IgD-negative memory B cell (primary cell): Measurements from ENCODE around the gene TGFA. TPM values are rescaled to one million over a fixed set of nuclear protein-coding genes. Genes with fewer than 3 reads are reported as not detected.
A peak's percentile ranks its signal among the peaks of the same experiment; 100 is the strongest.

ENCODE experiments used
- H3K27ac Mint-ChIP-seq, 3 donors: one replicate each; pipeline ENCODE4 v1.8.0; 2020 to 2022; ENCODE audit warnings: mild to moderate bottlenecking in 3 of 3, mixed read lengths in 3 of 3, moderate library complexity in 1 of 3
- H3K27me3 Mint-ChIP-seq: one replicate; pipeline ENCODE4 v1.8.0; 2021; ENCODE audit warnings: mixed read lengths
- H3K36me3 Mint-ChIP-seq: one replicate; pipeline ENCODE4 v1.8.0; 2020; ENCODE audit warnings: mild to moderate bottlenecking, mixed read lengths
- H3K4me1 Mint-ChIP-seq, 3 donors: one replicate each; pipeline ENCODE4 v1.8.0; 2020 to 2022; ENCODE audit warnings: mixed read lengths in 3 of 3, mild to moderate bottlenecking in 1 of 3
- H3K4me3 Mint-ChIP-seq, 4 donors: one replicate each; pipeline ENCODE4 v1.8.0; 2020 to 2022; ENCODE audit warnings: mild to moderate bottlenecking in 4 of 4, mixed read lengths in 4 of 4, moderate library complexity in 3 of 4
- H3K9me3 Mint-ChIP-seq, 3 donors: one replicate each; pipeline ENCODE4 v1.8.0; 2020 to 2021; ENCODE audit warnings: mixed read lengths in 3 of 3, mild to moderate bottlenecking in 1 of 3
- polyA plus RNA-seq: library from polyadenylated mRNA; unstranded; fragments of 300-500 nt; fragmentation: Illumina TruSeq; gene quantifications from one replicate; pipeline ENCODE4 v1.2.3, GENCODE V29; 2021

The TGFA gene
- polyA plus RNA-seq, 1 donor from 2014 or later: 0.06 TPM

GRCh38 chr2:70505613-70506391 is 47.8 kb downstream of the TGFA start:
- Mint-ChIP-seq H3K9me3 (no peaks in the 10 kb centered on the region), H3K27ac (no peak overlapping the region), H3K36me3 (no peaks in the 10 kb centered on the region), H3K4me3 (no peak overlapping the region), H3K4me1 (no peaks in the 10 kb centered on the region), H3K27me3 (peaks cover 4% of the 10 kb centered on the region)

GRCh38 chr2:70504750-70505149 is 48.9 kb downstream of the TGFA start:
- H3K4me1 Mint-ChIP-seq: no peaks in the 10 kb centered on the region
- H3K4me3 Mint-ChIP-seq: no peak overlapping the region
- no peak overlapping the region for H3K27ac Mint-ChIP-seq
- H3K36me3 Mint-ChIP-seq: no peaks in the 10 kb centered on the region
- H3K9me3 Mint-ChIP-seq: no peaks in the 10 kb centered on the region
- peaks cover 4% of the 10 kb centered on the region for H3K27me3 Mint-ChIP-seq

GRCh38 chr2:70503896-70504295 is 49.7 kb downstream of the TGFA start:
- Mint-ChIP-seq H3K4me1 (no peaks in the 10 kb centered on the region), H3K27me3 (peaks cover 5% of the 10 kb centered on the region), H3K9me3 (peaks cover 0 to 2% (median 0%) of the 10 kb centered on the region in 3 donors), H3K4me3 (no peak overlapping the region), H3K27ac (no peak overlapping the region), H3K36me3 (peaks cover 2% of the 10 kb centered on the region)

GRCh38 chr2:70501728-70502127 is 51.9 kb downstream of the TGFA start:
- Mint-ChIP-seq H3K27ac (peak overlapping the region in 1 of 3 donors; percentile 3), H3K4me1 (no peaks in the 10 kb centered on the region), H3K36me3 (peaks cover 2% of the 10 kb centered on the region), H3K4me3 (no peak overlapping the region), H3K27me3 (peaks cover 9% of the 10 kb centered on the region), H3K9me3 (peaks cover 0 to 2% (median 0%) of the 10 kb centered on the region in 3 donors)

GRCh38 chr2:70501215-70501614 is 52.4 kb downstream of the TGFA start:
- Mint-ChIP-seq H3K9me3 (peaks cover 0 to 2% (median 0%) of the 10 kb centered on the region in 3 donors), H3K4me3 (no peak overlapping the region), H3K4me1 (no peaks in the 10 kb centered on the region), H3K27ac (no peak overlapping the region), H3K36me3 (peaks cover 2% of the 10 kb centered on the region), H3K27me3 (peaks cover 12% of the 10 kb centered on the region)

- Mint-ChIP-seq H3K4me3 (no peak overlapping the region), H3K27me3 (peaks cover 12% of the 10 kb centered on the region), H3K36me3 (peaks cover 2% of the 10 kb centered on the region), H3K4me1 (no peaks in the 10 kb centered on the region), H3K27ac (no peak overlapping the region), H3K9me3 (peaks cover 0 to 2% (median 0%) of the 10 kb centered on the region in 3 donors)
Observed at GRCh38 chr2:70499253-70499652, 54.4 kb downstream of the TGFA start.

GRCh38 chr2:70498528-70498927 is 55.1 kb downstream of the TGFA start:
- H3K36me3 Mint-ChIP-seq: peaks cover 2% of the 10 kb centered on the region
- H3K27ac Mint-ChIP-seq: no peak overlapping the region
- no peak overlapping the region for H3K4me3 Mint-ChIP-seq
- H3K27me3 Mint-ChIP-seq: peaks cover 12% of the 10 kb centered on the region
- H3K9me3 Mint-ChIP-seq: peaks cover 0 to 2% (median 0%) of the 10 kb centered on the region in 3 donors
- no peaks in the 10 kb centered on the region for H3K4me1 Mint-ChIP-seq

- peaks cover 2% of the 10 kb centered on the region for H3K36me3 Mint-ChIP-seq
- no peaks in the 10 kb centered on the region for H3K4me1 Mint-ChIP-seq
- H3K4me3 Mint-ChIP-seq: no peak overlapping the region
- peaks cover 12% of the 10 kb centered on the region for H3K27me3 Mint-ChIP-seq
- H3K27ac Mint-ChIP-seq: no peak overlapping the region
- H3K9me3 Mint-ChIP-seq: peaks cover 0 to 2% (median 0%) of the 10 kb centered on the region in 3 donors
Observed at GRCh38 chr2:70498054-70498453, 55.6 kb downstream of the TGFA start.

- Mint-ChIP-seq H3K27ac (no peak overlapping the region), H3K27me3 (peaks cover 10% of the 10 kb centered on the region), H3K9me3 (peaks cover 0 to 2% (median 0%) of the 10 kb centered on the region in 3 donors), H3K36me3 (peaks cover 2% of the 10 kb centered on the region), H3K4me1 (no peaks in the 10 kb centered on the region), H3K4me3 (no peak overlapping the region)
Observed at GRCh38 chr2:70496819-70497218, 56.8 kb downstream of the TGFA start.

GRCh38 chr2:70494293-70494886 is 59.2 kb downstream of the TGFA start:
- H3K4me1 Mint-ChIP-seq: no peaks in the 10 kb centered on the region
- H3K36me3 Mint-ChIP-seq: peaks cover 2% of the 10 kb centered on the region
- no peak overlapping the region for H3K27ac Mint-ChIP-seq
- H3K27me3 Mint-ChIP-seq: peaks cover 13% of the 10 kb centered on the region
- H3K9me3 Mint-ChIP-seq: peaks cover 0 to 3% (median 0%) of the 10 kb centered on the region in 3 donors
- no peak overlapping the region for H3K4me3 Mint-ChIP-seq

- H3K27me3 Mint-ChIP-seq: peaks cover 6% of the 10 kb centered on the region
- H3K4me3 Mint-ChIP-seq: no peak overlapping the region
- no peaks in the 10 kb centered on the region for H3K4me1 Mint-ChIP-seq
- no peak overlapping the region for H3K27ac Mint-ChIP-seq
- H3K36me3 Mint-ChIP-seq: no peaks in the 10 kb centered on the region
- peaks cover 0 to 1% (median 0%) of the 10 kb centered on the region in 3 donors for H3K9me3 Mint-ChIP-seq
Observed at GRCh38 chr2:70490381-70490780, 63.2 kb downstream of the TGFA start.

- Mint-ChIP-seq H3K9me3 (peaks cover 0 to 2% (median 1%) of the 10 kb centered on the region in 3 donors), H3K4me3 (no peak overlapping the region), H3K27me3 (peaks cover 6% of the 10 kb centered on the region), H3K36me3 (no peaks in the 10 kb centered on the region), H3K27ac (no peak overlapping the region), H3K4me1 (no peaks in the 10 kb centered on the region)
Observed at GRCh38 chr2:70489165-70489564, 64.5 kb downstream of the TGFA start.

- H3K36me3 Mint-ChIP-seq: no peaks in the 10 kb centered on the region
- peaks cover 10 to 17% (median 14%) of the 10 kb centered on the region in 3 donors for H3K4me1 Mint-ChIP-seq
- H3K9me3 Mint-ChIP-seq: peaks cover 0 to 6% (median 2%) of the 10 kb centered on the region in 3 donors
- H3K27me3 Mint-ChIP-seq: peaks cover 1% of the 10 kb centered on the region
- no peak overlapping the region for H3K4me3 Mint-ChIP-seq
- no peak overlapping the region for H3K27ac Mint-ChIP-seq
Observed at GRCh38 chr2:70484086-70484485, 69.5 kb downstream of the TGFA start.

GRCh38 chr2:70482401-70482800 is 71.2 kb downstream of the TGFA start:
- H3K27me3 Mint-ChIP-seq: no peaks in the 10 kb centered on the region
- H3K27ac Mint-ChIP-seq: no peak overlapping the region
- peaks cover 0 to 6% (median 2%) of the 10 kb centered on the region in 3 donors for H3K9me3 Mint-ChIP-seq
- H3K4me1 Mint-ChIP-seq: peaks cover 10 to 17% (median 14%) of the 10 kb centered on the region in 3 donors
- H3K36me3 Mint-ChIP-seq: no peaks in the 10 kb centered on the region
- H3K4me3 Mint-ChIP-seq: no peak overlapping the region

- no peak overlapping the region for H3K27ac Mint-ChIP-seq
- peak overlapping the region in 1 of 4 donors; percentile 70 for H3K4me3 Mint-ChIP-seq
- peaks cover 12 to 20% (median 20%) of the 10 kb centered on the region in 3 donors for H3K4me1 Mint-ChIP-seq
- H3K9me3 Mint-ChIP-seq: peaks cover 0 to 6% (median 2%) of the 10 kb centered on the region in 3 donors
- no peaks in the 10 kb centered on the region for H3K36me3 Mint-ChIP-seq
- H3K27me3 Mint-ChIP-seq: no peaks in the 10 kb centered on the region
Observed at GRCh38 chr2:70480468-70480867, 73.2 kb downstream of the TGFA start.
